ENCODE data around the gene MMP14.
A peak's percentile ranks its signal among the peaks of the same experiment; 100 is the strongest.
"Not testable (repeated sequence)": the region's sequence is repeated elsewhere in the genome, so short reads cannot be mapped to it uniquely, and the experiment has no call there.

The MMP14 gene

GRCh38 chr14:22822016-22822570 lies 14.3 kb upstream of the MMP14 start:
- H3K27me3 Mint-ChIP-seq = peaks cover 22 to 59% of the 10 kb centered on the region in 2 donors
- no peak for ATAC-seq (replicated peaks)
- H3K36me3 Mint-ChIP-seq (ENCODE audit: insufficient read depth) = peaks cover 4% of the 10 kb centered on the region
- peak overlapping the region in 1 of 2 donors; percentile 59 for H3K4me3 Mint-ChIP-seq
- H3K9me3 Mint-ChIP-seq = no peaks in the 10 kb centered on the region
- no peaks in the 10 kb centered on the region for H3K4me1 Mint-ChIP-seq (ENCODE audit: low read depth in 2 of 2)
- no peak for DNase-seq
- no peak overlapping the region for H3K27ac Mint-ChIP-seq

- peak; percentile 92 for ATAC-seq (replicated peaks)
- H3K4me1 Mint-ChIP-seq (ENCODE audit: low read depth in 2 of 2) = no peaks in the 10 kb centered on the region
- H3K27ac Mint-ChIP-seq = no peak overlapping the region
Observed at GRCh38 chr14:22822571-22823098, 13.8 kb upstream of the MMP14 start.

GRCh38 chr14:22824711-22825359 lies 11.6 kb upstream of the MMP14 start:
- Mint-ChIP-seq H3K36me3 (ENCODE audit: insufficient read depth) (peaks cover 11% of the 10 kb centered on the region), H3K4me3 (no peak overlapping the region), H3K27me3 (peaks cover 21 to 47% of the 10 kb centered on the region in 2 donors), H3K27ac (no peak overlapping the region), H3K9me3 (no peaks in the 10 kb centered on the region), H3K4me1 (ENCODE audit: low read depth in 2 of 2) (peaks cover under 1 to 3% of the 10 kb centered on the region in 2 donors)
- no peak for ATAC-seq (replicated peaks)
- DNase-seq = no peak

More at GRCh38 chr14:22822571-22823098, 13.8 kb upstream of the MMP14 start:
- Mint-ChIP-seq H3K36me3 (ENCODE audit: insufficient read depth) (peaks cover 4% of the 10 kb centered on the region), H3K4me3 (peak overlapping the region; percentile 43 to 59), H3K9me3 (no peaks in the 10 kb centered on the region), H3K27me3 (peaks cover 22 to 59% of the 10 kb centered on the region in 2 donors)
- peak; percentile 61 to 66 (median 63) for DNase-seq

GRCh38 chr14:22829076-22829660 lies 7.2 kb upstream of the MMP14 start:
- H3K27ac Mint-ChIP-seq = peak overlapping the region; percentile 84 to 93
- peaks cover 13 to 15% of the 10 kb centered on the region in 2 donors for H3K4me1 Mint-ChIP-seq (ENCODE audit: low read depth in 2 of 2)
- H3K36me3 Mint-ChIP-seq (ENCODE audit: insufficient read depth) = peaks cover 28% of the 10 kb centered on the region
- peaks cover 7 to 18% of the 10 kb centered on the region in 2 donors for H3K27me3 Mint-ChIP-seq
- not testable (repeated sequence) for ATAC-seq (replicated peaks); DNase-seq; H3K9me3 Mint-ChIP-seq
- H3K4me3 Mint-ChIP-seq = peak overlapping the region; percentile 90 to 93

- DNase-seq (peak; percentile 81 to 83 (median 82)), ATAC-seq (replicated peaks) (peak; percentile 96)
- H3K9me3 Mint-ChIP-seq = no peaks in the 10 kb centered on the region
- peaks cover 34% of the 10 kb centered on the region for H3K36me3 Mint-ChIP-seq (ENCODE audit: insufficient read depth)
- H3K4me3 Mint-ChIP-seq = peak within 1 kb of the TSS; percentile 90 to 93
- H3K4me1 Mint-ChIP-seq (ENCODE audit: low read depth in 2 of 2) = peaks cover 13 to 15% of the 10 kb centered on the region in 2 donors
- H3K27me3 Mint-ChIP-seq = peaks cover 7 to 11% of the 10 kb centered on the region in 2 donors
- H3K27ac Mint-ChIP-seq = peak within 1 kb of the TSS; percentile 84 to 93
Observed at GRCh38 chr14:22829661-22830442, 6.5 kb upstream of the MMP14 start, which contains the start of gene MRPL52. Gene MRPL52 (plus strand): TSS chr14:22829887. CDS start chr14:22829913, 26 bp downstream.

GRCh38 chr14:22830443-22831010 lies 5.9 kb upstream of the MMP14 start:
- Mint-ChIP-seq H3K27ac (peak overlapping the region; percentile 84 to 93), H3K4me1 (ENCODE audit: low read depth in 2 of 2) (peaks cover 13 to 15% of the 10 kb centered on the region in 2 donors), H3K27me3 (peaks cover 5 to 8% of the 10 kb centered on the region in 2 donors), H3K4me3 (peak overlapping the region; percentile 90 to 93), H3K9me3 (no peaks in the 10 kb centered on the region), H3K36me3 (ENCODE audit: insufficient read depth) (peaks cover 40% of the 10 kb centered on the region)
- DNase-seq (no peak), ATAC-seq (replicated peaks) (peak; percentile 3)

GRCh38 chr14:22835505-22835904 lies 880 bp upstream of the MMP14 start:
- Mint-ChIP-seq H3K36me3 (ENCODE audit: insufficient read depth) (peaks cover 34% of the 10 kb centered on the region), H3K27ac (peak overlapping the region in 1 of 2 donors; percentile 30), H3K27me3 (peaks cover 10 to 39% of the 10 kb centered on the region in 2 donors), H3K4me1 (ENCODE audit: low read depth in 2 of 2) (peaks cover 8 to 9% of the 10 kb centered on the region in 2 donors), H3K9me3 (no peaks in the 10 kb centered on the region), H3K4me3 (no peak overlapping the region)
- ATAC-seq (replicated peaks) (no peak), DNase-seq (no peak)

GRCh38 chr14:22837114-22837749 lies 847 bp downstream of the MMP14 start:
- H3K27ac Mint-ChIP-seq = no peak overlapping the region
- peaks cover 10 to 52% of the 10 kb centered on the region in 2 donors for H3K27me3 Mint-ChIP-seq
- H3K9me3 Mint-ChIP-seq = no peaks in the 10 kb centered on the region
- ATAC-seq (replicated peaks) (no peak), DNase-seq (no peak)
- peaks cover 0 to 5% of the 10 kb centered on the region in 2 donors for H3K4me1 Mint-ChIP-seq (ENCODE audit: low read depth in 2 of 2)
- H3K36me3 Mint-ChIP-seq (ENCODE audit: insufficient read depth) = peaks cover 23% of the 10 kb centered on the region
- H3K4me3 Mint-ChIP-seq = peak overlapping the region; percentile 54 to 64

- DNase-seq = no peak
- no peak overlapping the region for H3K4me3 Mint-ChIP-seq
- no peak for ATAC-seq (replicated peaks)
Observed at GRCh38 chr14:22837750-22838538, 1.6 kb downstream of the MMP14 start.

GRCh38 chr14:22838631-22839041 lies 2.3 kb downstream of the MMP14 start:
- Mint-ChIP-seq H3K4me3 (no peak overlapping the region), H3K36me3 (ENCODE audit: insufficient read depth) (peaks cover 18% of the 10 kb centered on the region), H3K27ac (peak overlapping the region in 1 of 2 donors; percentile 24), H3K4me1 (ENCODE audit: low read depth in 2 of 2) (peaks cover 0 to 5% of the 10 kb centered on the region in 2 donors), H3K27me3 (peaks cover 16 to 66% of the 10 kb centered on the region in 2 donors), H3K9me3 (no peaks in the 10 kb centered on the region)
- DNase-seq = no peak
- no peak for ATAC-seq (replicated peaks)

More at GRCh38 chr14:22837750-22838538, 1.6 kb downstream of the MMP14 start:
- Mint-ChIP-seq H3K9me3 (no peaks in the 10 kb centered on the region), H3K27me3 (peaks cover 10 to 59% of the 10 kb centered on the region in 2 donors), H3K4me1 (ENCODE audit: low read depth in 2 of 2) (peaks cover 0 to 5% of the 10 kb centered on the region in 2 donors), H3K27ac (no peak overlapping the region), H3K36me3 (ENCODE audit: insufficient read depth) (peaks cover 23% of the 10 kb centered on the region)

GRCh38 chr14:22839159-22839779 lies 2.9 kb downstream of the MMP14 start:
- ATAC-seq (replicated peaks) = no peak
- Mint-ChIP-seq H3K27ac (peak overlapping the region in 1 of 2 donors; percentile 24), H3K27me3 (peaks cover 17 to 72% of the 10 kb centered on the region in 2 donors), H3K4me3 (no peak overlapping the region), H3K9me3 (no peaks in the 10 kb centered on the region), H3K36me3 (ENCODE audit: insufficient read depth) (peaks cover 12% of the 10 kb centered on the region), H3K4me1 (ENCODE audit: low read depth in 2 of 2) (peaks cover 0 to 5% of the 10 kb centered on the region in 2 donors)
- no peak for DNase-seq
